HG03175 (cell line): Measurements from ENCODE around the gene TSPAN15.
"Not testable (repeated sequence)": the region's sequence is repeated elsewhere in the genome, so short reads cannot be mapped to it uniquely, and the experiment has no call there.

ENCODE experiments used
- ATAC-seq: cut with Tn5 transposase; IDR thresholded peaks from one replicate; pipeline ENCODE4 v1.9.1; 2021; ENCODE audit warnings: mild to moderate bottlenecking, moderate library complexity; ENCODE audit not compliant: unreplicated experiment

The TSPAN15 gene

GRCh38 chr10:69445041-69445440 lies 6.2 kb upstream of the TSPAN15 start:
- no peak for ATAC-seq

GRCh38 chr10:69446229-69446628 lies 5.0 kb upstream of the TSPAN15 start:
- no peak for ATAC-seq

- ATAC-seq, result no peak
Observed at GRCh38 chr10:69446650-69447151, 4.6 kb upstream of the TSPAN15 start.

GRCh38 chr10:69449841-69450240 lies 1.4 kb upstream of the TSPAN15 start:
- ATAC-seq, result peak; percentile 49

GRCh38 chr10:69450395-69450794 lies 870 bp upstream of the TSPAN15 start:
- ATAC-seq, result not testable (repeated sequence)

GRCh38 chr10:69451784-69452251 lies 553 bp downstream of the TSPAN15 start:
- ATAC-seq, result peak; percentile 24

- ATAC-seq, result no peak
Observed at GRCh38 chr10:69452676-69453415, 1.6 kb downstream of the TSPAN15 start.

- ATAC-seq, result no peak
Observed at GRCh38 chr10:69453795-69454194, 2.5 kb downstream of the TSPAN15 start.

GRCh38 chr10:69455006-69455763 lies 3.9 kb downstream of the TSPAN15 start:
- ATAC-seq, result no peak

- no peak for ATAC-seq
Observed at GRCh38 chr10:69456880-69457693, 5.8 kb downstream of the TSPAN15 start.

- ATAC-seq, result no peak
Observed at GRCh38 chr10:69457771-69458237, 6.5 kb downstream of the TSPAN15 start.

GRCh38 chr10:69458430-69459100 lies 7.3 kb downstream of the TSPAN15 start:
- ATAC-seq, result no peak

GRCh38 chr10:69459101-69459790 lies 8.0 kb downstream of the TSPAN15 start:
- no peak for ATAC-seq

GRCh38 chr10:69459893-69460575 lies 8.8 kb downstream of the TSPAN15 start:
- ATAC-seq, result no peak

- ATAC-seq, result no peak
Observed at GRCh38 chr10:69460576-69461242, 9.4 kb downstream of the TSPAN15 start.

GRCh38 chr10:69461243-69462025 lies 10.2 kb downstream of the TSPAN15 start:
- ATAC-seq, result no peak

GRCh38 chr10:69463886-69464285 lies 12.6 kb downstream of the TSPAN15 start:
- no peak for ATAC-seq

GRCh38 chr10:69464401-69464800 lies 13.1 kb downstream of the TSPAN15 start:
- no peak for ATAC-seq
